GM18861 (cell line): ENCODE measurements around the gene PHACTR1.

ENCODE experiments used
- ATAC-seq: cut with Tn5 transposase; IDR thresholded peaks from one replicate; pipeline ENCODE4 v1.9.1; 2021; ENCODE audit not compliant: unreplicated experiment

Gene PHACTR1

GRCh38 chr6:12895721-12896120 is 179.2 kb downstream of the PHACTR1 start:
- no peak for ATAC-seq

GRCh38 chr6:12896208-12896733 is 179.7 kb downstream of the PHACTR1 start:
- no peak for ATAC-seq

- ATAC-seq: no peak
Observed at GRCh38 chr6:12898603-12899002, 182.0 kb downstream of the PHACTR1 start.

GRCh38 chr6:12899046-12899833 is 182.7 kb downstream of the PHACTR1 start:
- ATAC-seq: no peak

- ATAC-seq: no peak
Observed at GRCh38 chr6:12903246-12903645, 186.7 kb downstream of the PHACTR1 start.

GRCh38 chr6:12909833-12910232 is 193.3 kb downstream of the PHACTR1 start:
- ATAC-seq: no peak

- ATAC-seq: no peak
Observed at GRCh38 chr6:12911427-12911826, 194.9 kb downstream of the PHACTR1 start.

- ATAC-seq: no peak
Observed at GRCh38 chr6:12913201-12913600, 196.6 kb downstream of the PHACTR1 start.

GRCh38 chr6:12916006-12916405 is 199.4 kb downstream of the PHACTR1 start:
- no peak for ATAC-seq

- ATAC-seq: no peak
Observed at GRCh38 chr6:12916420-12917136, 200.0 kb downstream of the PHACTR1 start.

- no peak for ATAC-seq
Observed at GRCh38 chr6:12921467-12921866, 204.9 kb downstream of the PHACTR1 start.

- no peak for ATAC-seq
Observed at GRCh38 chr6:12923644-12924235, 207.2 kb downstream of the PHACTR1 start.

- no peak for ATAC-seq
Observed at GRCh38 chr6:12924911-12925310, 208.3 kb downstream of the PHACTR1 start.

- no peak for ATAC-seq
Observed at GRCh38 chr6:12927746-12928145, 211.2 kb downstream of the PHACTR1 start.

GRCh38 chr6:12929678-12930077 is 213.1 kb downstream of the PHACTR1 start:
- no peak for ATAC-seq

- ATAC-seq: no peak
Observed at GRCh38 chr6:12931639-12932038, 215.1 kb downstream of the PHACTR1 start.

GRCh38 chr6:12935637-12936036 is 219.1 kb downstream of the PHACTR1 start:
- no peak for ATAC-seq

- no peak for ATAC-seq
Observed at GRCh38 chr6:12937971-12938370, 221.4 kb downstream of the PHACTR1 start.

- no peak for ATAC-seq
Observed at GRCh38 chr6:12939314-12939713, 222.7 kb downstream of the PHACTR1 start.

GRCh38 chr6:12941422-12941821 is 224.9 kb downstream of the PHACTR1 start:
- no peak for ATAC-seq

- ATAC-seq: no peak
Observed at GRCh38 chr6:12943549-12943948, 227.0 kb downstream of the PHACTR1 start.

GRCh38 chr6:12944001-12944400 is 227.4 kb downstream of the PHACTR1 start:
- ATAC-seq: no peak
